ENCODE data around the gene GGA1.

GGA1 gene

GRCh38 chr22:37623075-37624016 lies 14.7 kb downstream of the GGA1 start:
- TF ChIP-seq CTCF (conservative IDR thresholded peaks at IDR 0.05; ENCODE audit: low read depth, low read length) = peak; percentile 75
- no peak overlapping the region for H3K4me3 ChIP-seq (ENCODE audit: low read depth, low read length)
- peak; percentile 54 for DNase-seq (ENCODE audit: low read depth)

GRCh38 chr22:37624017-37624365 lies 15.4 kb downstream of the GGA1 start:
- no peak for DNase-seq (ENCODE audit: low read depth)
- TF ChIP-seq CTCF (conservative IDR thresholded peaks at IDR 0.05; ENCODE audit: low read depth, low read length) = no peak
- no peak overlapping the region for H3K4me3 ChIP-seq (ENCODE audit: low read depth, low read length)

- no peak for DNase-seq (ENCODE audit: low read depth)
- no peak overlapping the region for H3K4me3 ChIP-seq (ENCODE audit: low read depth, low read length)
- no peak for TF ChIP-seq CTCF (conservative IDR thresholded peaks at IDR 0.05; ENCODE audit: low read depth, low read length)
Observed at GRCh38 chr22:37624876-37625275, 16.2 kb downstream of the GGA1 start.

- H3K4me3 ChIP-seq (ENCODE audit: low read depth, low read length) = no peak overlapping the region
- no peak for DNase-seq (ENCODE audit: low read depth)
- TF ChIP-seq CTCF (conservative IDR thresholded peaks at IDR 0.05; ENCODE audit: low read depth, low read length) = no peak
Observed at GRCh38 chr22:37625737-37626136, 17.1 kb downstream of the GGA1 start.

GRCh38 chr22:37626144-37626543 lies 17.5 kb downstream of the GGA1 start:
- peak; percentile 15 for TF ChIP-seq CTCF (conservative IDR thresholded peaks at IDR 0.05; ENCODE audit: low read depth, low read length)
- no peak overlapping the region for H3K4me3 ChIP-seq (ENCODE audit: low read depth, low read length)
- DNase-seq (ENCODE audit: low read depth) = peak; percentile 87

GRCh38 chr22:37626556-37627075 lies 18.0 kb downstream of the GGA1 start:
- DNase-seq (ENCODE audit: low read depth) = no peak
- no peak overlapping the region for H3K4me3 ChIP-seq (ENCODE audit: low read depth, low read length)
- TF ChIP-seq CTCF (conservative IDR thresholded peaks at IDR 0.05; ENCODE audit: low read depth, low read length) = no peak

GRCh38 chr22:37627121-37627520 lies 18.5 kb downstream of the GGA1 start:
- H3K4me3 ChIP-seq (ENCODE audit: low read depth, low read length) = no peak overlapping the region
- no peak for TF ChIP-seq CTCF (conservative IDR thresholded peaks at IDR 0.05; ENCODE audit: low read depth, low read length)
- DNase-seq (ENCODE audit: low read depth) = no peak

All from choroid plexus epithelial cell (primary cell).